HG02571 (cell line): Measurements from ENCODE around the gene SMARCB1.

Experiments
- ATAC-seq: cut with Tn5 transposase; IDR thresholded peaks from one replicate; pipeline ENCODE4 v1.9.1; 2021; ENCODE audit warnings: mild to moderate bottlenecking, moderate library complexity; ENCODE audit not compliant: unreplicated experiment

Gene SMARCB1

GRCh38 chr22:23779731-23780130, 7.0 kb upstream of the SMARCB1 start:
- no peak for ATAC-seq

GRCh38 chr22:23780146-23780748, 6.5 kb upstream of the SMARCB1 start:
- ATAC-seq: no peak

GRCh38 chr22:23781065-23781464, 5.7 kb upstream of the SMARCB1 start:
- no peak for ATAC-seq

- no peak for ATAC-seq
Measured at GRCh38 chr22:23781511-23782183, 5.1 kb upstream of the SMARCB1 start.

GRCh38 chr22:23782252-23782651, 4.5 kb upstream of the SMARCB1 start:
- no peak for ATAC-seq

- no peak for ATAC-seq
Measured at GRCh38 chr22:23782703-23783102, 4.1 kb upstream of the SMARCB1 start.

- ATAC-seq: no peak
Measured at GRCh38 chr22:23783265-23784150, 3.3 kb upstream of the SMARCB1 start.

- ATAC-seq: no peak
Measured at GRCh38 chr22:23784215-23784732, 2.5 kb upstream of the SMARCB1 start.

GRCh38 chr22:23786261-23786710, 480 bp upstream of the SMARCB1 start:
- ATAC-seq: no peak

GRCh38 chr22:23787600-23787896, 782 bp downstream of the SMARCB1 start:
- ATAC-seq: peak; percentile 17

- no peak for ATAC-seq
Measured at GRCh38 chr22:23787910-23788309, 1.1 kb downstream of the SMARCB1 start.

GRCh38 chr22:23789121-23789520, 2.4 kb downstream of the SMARCB1 start:
- ATAC-seq: no peak

- ATAC-seq: no peak
Measured at GRCh38 chr22:23789638-23790037, 2.9 kb downstream of the SMARCB1 start.

GRCh38 chr22:23790819-23791737, 4.3 kb downstream of the SMARCB1 start:
- ATAC-seq: no peak

GRCh38 chr22:23791738-23792645, 5.2 kb downstream of the SMARCB1 start:
- no peak for ATAC-seq

GRCh38 chr22:23793326-23793725, 6.6 kb downstream of the SMARCB1 start:
- ATAC-seq: no peak

- no peak for ATAC-seq
Measured at GRCh38 chr22:23796461-23796860, 9.7 kb downstream of the SMARCB1 start.

- peak; percentile 45 for ATAC-seq
Measured at GRCh38 chr22:23800297-23801237, 13.8 kb downstream of the SMARCB1 start.
